Stimulated activated CD8-positive, alpha-beta memory T cell treated with anti-CD3 and anti-CD28 coated beads, Interleukin-12 subunit alpha, Interleukin-12 subunit beta, amount 100 ng/mL, for 1 hour (primary cell): ENCODE results near the gene MAGIX.

Experiments used
- DNase-seq: peaks from one replicate; pipeline ENCODE4 v3.0.0-alpha.2; 2020; ENCODE audit warnings: low read depth

Gene MAGIX

DNA sequence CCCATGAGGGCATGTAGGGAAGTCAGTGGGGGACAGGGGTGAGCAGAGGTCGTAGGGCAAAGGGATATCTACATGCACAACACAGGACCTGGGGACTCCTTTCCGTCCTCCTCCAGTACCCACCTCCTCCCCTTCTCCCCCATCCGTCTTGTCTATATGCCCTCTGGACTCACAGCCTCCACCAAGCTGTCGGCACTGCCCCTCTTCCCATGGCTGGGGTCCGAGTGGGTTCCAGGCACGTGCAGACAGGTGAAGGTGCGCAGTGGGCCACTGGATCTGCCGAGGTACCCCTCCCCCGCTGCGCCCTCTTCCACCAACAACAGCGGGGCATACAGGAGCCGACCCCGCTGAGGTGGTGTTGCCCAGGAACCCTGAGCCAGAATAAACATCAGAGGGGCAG is 42.9 kb downstream of the MAGIX start:
- no peak for DNase-seq

DNA sequence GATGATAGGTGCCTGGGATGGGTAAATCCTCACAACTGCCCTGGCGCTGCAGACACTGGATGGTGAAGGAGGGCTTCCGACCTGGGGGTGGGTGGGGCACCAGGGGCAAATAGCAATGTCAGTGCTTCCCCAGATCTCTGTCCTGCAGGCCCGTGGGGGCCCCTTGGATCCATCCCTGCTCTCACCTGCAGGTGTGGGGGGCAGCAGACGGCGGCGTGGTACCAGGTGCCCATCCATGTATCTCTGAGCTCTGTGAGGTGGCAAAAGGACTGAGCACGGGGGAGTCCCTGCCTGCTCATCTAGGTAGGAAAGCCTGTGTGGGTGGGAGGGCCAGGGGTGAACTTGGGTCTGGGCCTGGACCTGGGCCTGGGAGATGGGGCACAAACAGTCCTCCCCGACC is 44.0 kb downstream of the MAGIX start:
- no peak for DNase-seq

DNA sequence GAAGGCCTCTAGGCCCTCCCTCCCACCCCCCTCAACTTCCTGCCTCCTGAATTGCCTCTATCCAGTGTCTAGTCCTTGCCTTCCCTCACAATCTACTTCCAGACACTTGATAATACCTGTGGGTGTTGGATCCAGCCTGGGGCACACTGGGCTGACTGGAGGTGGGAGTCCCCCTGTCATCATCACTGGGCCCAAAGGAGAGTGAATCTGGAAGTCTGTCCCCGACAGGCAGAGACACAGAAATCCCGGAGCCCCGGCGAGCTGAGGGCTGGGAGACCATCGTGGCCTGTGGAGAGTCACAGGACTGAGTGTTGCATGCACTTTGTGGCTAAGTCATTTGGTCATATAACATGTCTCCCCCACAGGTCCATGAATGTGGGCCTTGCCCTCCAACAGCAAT is 45.8 kb downstream of the MAGIX start:
- DNase-seq: no peak

DNA sequence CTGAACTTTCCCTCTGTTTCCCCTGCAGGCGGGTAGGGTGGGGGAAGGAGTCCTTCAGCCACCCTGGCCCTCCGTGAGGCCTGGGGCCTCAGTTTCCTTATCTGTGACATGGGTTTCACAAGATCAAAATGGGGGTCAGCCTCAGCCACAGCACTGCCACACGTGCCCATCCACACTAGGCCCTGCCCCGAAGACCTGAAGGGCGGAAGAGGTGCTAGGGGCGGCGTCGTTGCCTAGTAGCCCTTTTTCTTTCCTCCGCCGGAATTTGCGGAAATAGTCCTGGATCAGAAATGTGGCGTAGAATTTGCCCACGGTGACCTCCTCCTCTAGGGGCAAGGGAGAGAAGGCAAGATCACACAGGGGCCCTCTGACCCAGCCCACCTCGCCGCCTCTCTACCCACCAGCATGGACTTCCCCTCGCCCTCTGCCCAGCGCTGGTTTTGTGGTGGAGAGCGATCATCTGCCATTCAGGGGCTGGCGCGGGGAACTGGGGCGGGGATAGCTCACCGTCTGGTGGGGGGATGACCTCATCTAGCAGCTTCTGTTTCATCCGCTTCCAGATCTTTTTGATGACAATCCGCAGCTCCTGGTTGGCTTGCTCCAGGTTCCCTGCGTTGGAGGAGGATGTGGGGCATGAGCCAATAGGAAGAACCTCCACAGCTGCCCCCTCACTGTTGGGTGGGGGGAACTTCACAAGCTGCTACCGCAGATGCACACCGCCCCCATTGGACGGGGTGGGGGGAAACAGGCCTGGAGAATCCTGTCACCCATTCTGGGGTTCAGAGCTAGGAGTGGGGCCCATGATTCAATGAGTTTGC is 47.1 kb downstream of the MAGIX start:
- no peak for DNase-seq

DNA sequence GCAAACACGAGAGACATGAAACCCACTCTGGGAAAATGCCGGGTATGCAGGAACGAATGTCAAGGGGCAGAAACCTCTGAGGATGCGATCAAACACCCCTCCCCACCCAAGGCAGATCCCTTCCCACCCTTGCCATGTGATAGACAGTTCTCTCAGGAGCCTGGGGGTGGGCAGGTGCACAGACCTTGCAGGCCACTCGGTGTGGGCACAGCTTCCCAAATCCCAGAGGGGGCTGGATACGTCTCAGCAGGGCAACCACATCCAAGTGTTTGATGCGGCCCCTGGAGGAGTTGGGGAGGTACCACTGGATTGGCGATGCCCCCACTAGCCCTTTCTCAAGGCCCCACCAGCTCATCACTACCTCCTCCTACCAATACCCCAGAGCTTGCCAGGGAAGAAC is 47.8 kb downstream of the MAGIX start:
- DNase-seq: no peak

DNA sequence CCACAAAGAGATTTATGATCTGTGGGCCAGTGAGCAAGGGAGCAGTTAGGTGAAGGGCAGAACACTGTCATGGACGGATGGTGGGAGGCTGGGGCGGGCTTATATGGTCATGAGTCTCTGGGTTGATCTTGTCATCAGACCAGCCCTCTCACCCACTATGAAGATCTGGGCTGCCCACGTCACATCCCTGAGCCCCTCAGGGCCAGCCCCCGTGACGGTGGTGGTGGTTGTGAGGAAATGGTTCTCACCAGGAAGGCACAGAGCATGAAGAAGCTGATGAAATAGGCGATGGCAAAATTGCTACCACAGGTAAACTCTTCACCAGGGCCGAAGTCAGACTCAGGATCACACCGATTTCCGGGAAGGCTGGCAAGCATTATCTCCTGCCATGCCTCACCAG is 48.5 kb downstream of the MAGIX start:
- no peak for DNase-seq

DNA sequence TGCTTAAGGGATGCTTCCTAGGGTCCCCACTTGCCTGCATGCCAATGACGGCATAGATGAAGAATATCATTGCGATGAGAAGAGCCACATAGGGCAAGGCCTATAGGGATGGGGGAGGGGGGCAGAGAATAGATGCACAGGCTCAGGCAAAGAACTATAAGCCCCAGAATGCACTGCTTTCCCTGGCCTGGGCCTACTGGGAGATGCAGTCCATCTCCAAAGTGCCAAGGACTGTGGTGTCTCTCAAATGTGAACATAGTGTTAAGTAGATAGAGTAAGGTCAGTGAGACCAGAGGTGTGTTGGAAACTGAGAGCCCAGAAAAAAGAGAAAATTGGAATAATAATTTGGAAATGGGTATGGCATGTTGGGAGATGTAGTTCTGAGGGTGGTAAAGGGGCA is 49.7 kb downstream of the MAGIX start:
- DNase-seq: no peak

DNA sequence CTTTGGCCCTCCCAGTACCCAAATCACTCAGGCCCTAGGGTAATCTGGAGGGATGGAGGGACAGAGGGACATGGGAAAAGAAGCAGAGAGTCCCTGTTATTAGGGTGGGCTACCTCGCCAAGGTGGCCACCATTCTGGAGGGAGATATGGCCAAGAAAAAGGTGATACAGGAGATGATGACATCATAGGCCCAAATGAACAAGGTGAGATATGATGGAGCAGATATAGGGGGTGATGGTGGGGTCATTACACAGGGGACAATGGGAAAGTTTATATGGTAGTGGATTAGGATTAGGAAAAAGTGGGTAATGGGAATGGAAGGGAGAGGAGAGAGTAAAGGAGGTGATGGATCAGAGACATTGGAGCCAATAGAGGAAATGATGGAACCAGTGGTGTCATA is 50.3 kb downstream of the MAGIX start:
- DNase-seq: no peak

DNA sequence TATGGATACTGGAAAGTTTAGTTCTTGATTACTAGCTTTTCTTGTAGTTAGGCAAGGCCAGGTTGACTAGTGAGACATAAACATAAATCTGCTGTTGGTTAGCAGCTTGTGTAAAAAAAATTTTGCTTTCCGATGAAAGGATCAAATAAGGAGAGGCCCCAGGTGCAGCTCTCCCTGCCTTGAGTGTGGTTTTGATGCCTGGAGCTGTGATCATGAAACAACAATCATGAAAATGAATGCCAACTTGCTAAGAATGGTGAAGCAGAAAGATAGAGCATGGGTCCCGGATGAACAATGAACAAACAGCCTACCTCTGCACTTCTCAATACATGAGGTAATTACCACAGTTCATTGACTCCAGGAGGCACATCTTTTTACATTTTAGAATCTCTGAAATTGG is 51.9 kb downstream of the MAGIX start:
- DNase-seq: no peak

DNA sequence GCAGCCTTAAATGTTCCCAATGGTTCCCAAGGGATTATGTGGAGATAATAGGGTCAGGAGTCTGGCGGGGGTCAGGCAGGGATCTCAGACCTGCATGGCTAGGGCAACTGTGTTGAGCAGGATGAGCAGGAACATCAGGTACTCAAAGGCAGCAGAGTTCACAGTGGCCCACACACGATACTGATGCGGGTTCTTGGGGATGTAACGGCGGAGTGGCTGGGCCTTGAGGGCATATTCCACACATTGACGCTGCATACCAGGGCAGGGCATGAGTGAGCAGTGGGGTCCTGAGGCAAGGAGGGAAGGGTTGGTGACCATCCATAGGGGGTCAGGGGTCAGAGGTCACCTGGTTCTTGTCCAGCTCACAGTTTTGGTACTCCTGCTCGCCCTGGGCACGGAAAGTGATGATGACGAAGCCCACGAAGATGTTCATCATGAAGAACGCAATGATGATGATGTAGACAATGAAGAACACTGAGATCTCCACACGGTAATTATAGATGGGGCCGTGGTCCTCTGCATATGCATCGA is 52.5 kb downstream of the MAGIX start:
- DNase-seq: no peak
